SK-N-SH (cell line): ENCODE results near the gene EMX1.

Experiments
- EZH2phosphoT487 ChIP-seq: fragments of 200-600 bp; sonication (generic); IDR thresholded peaks from 2 replicates; pipeline ENCODE4 v1.6.1; 2017; ENCODE audit warnings: low read depth, mixed run types, mild to moderate bottlenecking, antibody characterized with exemption, moderate library complexity, borderline replicate concordance
- RFX5 ChIP-seq: IDR thresholded peaks from 2 replicates; pipeline ENCODE4 v1.6.1; 2012; ENCODE audit warnings: mild to moderate bottlenecking, improper control_type of control experiment, low read length

- TF ChIP-seq EZH2phosphoT487 (no peak), RFX5 (no peak)
Measured at GRCh38 chr2:72886505-72887031, 30.8 kb upstream of the EMX1 start.
